CD4-positive, alpha-beta T cell (primary cell): ENCODE measurements around the gene CAD. TPM values are rescaled to one million over a fixed set of nuclear protein-coding genes. Genes with fewer than 3 reads are reported as not detected.

ENCODE experiments used
- ATAC-seq: fragments of 200-7000 bp; cut with Tn5 transposase; one replicate; pipeline ENCODE4 v1.10.0; 2022; ENCODE audit warnings: mild to moderate bottlenecking; ENCODE audit not compliant: poor library complexity
- CTCF ChIA-PET: fragments of 350-600 bp; sonication (Branson Sonifier 250); formaldehyde crosslinking; loops from one replicate; lab custom pipeline; 2021; ENCODE audit warnings: antibody characterized with exemption, inconsistent platforms; lab: Charles Lee
- POLR2A ChIA-PET: fragments of 350-600 bp; sonication (Branson Sonifier 250); formaldehyde crosslinking; loops from one replicate; lab custom pipeline; 2021; ENCODE audit warnings: antibody characterized with exemption, inconsistent platforms; lab: Charles Lee
- DNase-seq, 14 experiments: peaks; one replicate each; pipeline ENCODE4 v3.0.0-alpha.2; 2013 to 2020; ENCODE audit warnings: mixed read lengths in 2 of 14
- H3K27ac ChIP-seq, 2 donors: one replicate each; pipeline versions ENCODE4 v1.5.1 to v1.7.0; 2013; ENCODE audit warnings: low read length in 2 of 2, low read depth in 1 of 2, mild to moderate bottlenecking in 1 of 2
- H3K27me3 ChIP-seq, 2 experiments: 1 replicate in 1 of 2; 2 replicates in 1 of 2; pipeline versions ENCODE4 v1.6.1 to v1.7.0; 2013; ENCODE audit warnings: low read length in 2 of 2, control low read depth in 1 of 2, mild to moderate bottlenecking in 1 of 2, moderate library complexity in 1 of 2; ENCODE audit not compliant: insufficient read depth in 2 of 2, control insufficient read depth in 1 of 2
- H3K36me3 ChIP-seq: one replicate; pipeline ENCODE4 v1.6.1; 2013; ENCODE audit warnings: low read length, control low read depth; ENCODE audit not compliant: insufficient read depth
- H3K4me1 ChIP-seq: one replicate; pipeline ENCODE4 v1.6.1; 2013; ENCODE audit warnings: low read length, control low read depth; ENCODE audit not compliant: insufficient read depth
- H3K4me3 ChIP-seq: one replicate; pipeline ENCODE4 v1.5.1; 2013; ENCODE audit warnings: mild to moderate bottlenecking, low read length, moderate library complexity
- H3K9me3 ChIP-seq, 2 experiments: 1 replicate in 1 of 2; 2 replicates in 1 of 2; pipeline versions ENCODE4 v1.6.1 to v1.7.0; 2013; ENCODE audit warnings: low read length in 2 of 2, mild to moderate bottlenecking in 2 of 2, control low read depth in 1 of 2, moderate library complexity in 1 of 2; ENCODE audit not compliant: control insufficient read depth in 1 of 2, insufficient read depth in 1 of 2
- H3K27ac Mint-ChIP-seq: one replicate; pipeline ENCODE4 v1.8.0; 2020; ENCODE audit warnings: mixed read lengths
- H3K27me3 Mint-ChIP-seq: one replicate; pipeline ENCODE4 v1.8.0; 2021; ENCODE audit warnings: mixed read lengths
- H3K36me3 Mint-ChIP-seq: one replicate; pipeline ENCODE4 v1.8.0; 2021; ENCODE audit warnings: low read depth, mixed read lengths
- H3K4me1 Mint-ChIP-seq: one replicate; pipeline ENCODE4 v1.8.0; 2021; ENCODE audit warnings: low read depth, mixed read lengths
- H3K4me3 Mint-ChIP-seq: one replicate; pipeline ENCODE4 v1.8.0; 2020; ENCODE audit warnings: mild to moderate bottlenecking, mixed read lengths
- H3K9me3 Mint-ChIP-seq: one replicate; pipeline ENCODE4 v1.8.0; 2020; ENCODE audit warnings: mixed read lengths
- CTCF ChIP-seq: fragments of 200-600 bp; IDR thresholded peaks from one replicate; pipeline ENCODE4 v1.8.0; 2022; ENCODE audit warnings: antibody characterized with exemption, mild to moderate bottlenecking
- intact Hi-C, 2 experiments: fragments of 100-400 bp; cut with DNase I in 1 of 2; cut with micrococcal nuclease in 1 of 2; formaldehyde crosslinking; loops; one replicate each; pipeline versions ENCODE4 v1.15.1 to v1.9.0; 2023 to 2025; cut with DNase I, micrococcal nuclease
- total RNA-seq, 174 experiments: library from RNA in 2 of 174; stranded (reverse) in 2 of 174; gene quantifications; one replicate each; pipeline ENCODE4 v1.2.3 and lab custom pipeline; 2021 to 2026

Gene CAD
- total RNA-seq, 2 experiments from 2014 or later: 20.0 to 20.3 TPM

- CTCF ChIA-PET: interaction anchor here (1.0 to 1.7 kb wide), 3 partner anchors 11 to 25 kb away, joined by 3 to 4 read pairs (median 4); no protein-coding TSS in a partner anchor
- Mint-ChIP-seq H3K36me3 (no peaks in the 10 kb centered on the region), H3K4me3 (no peak overlapping the region), H3K27me3 (peaks cover 20% of the 10 kb centered on the region), H3K9me3 (no peaks in the 10 kb centered on the region), H3K27ac (no peak overlapping the region), H3K4me1 (no peaks in the 10 kb centered on the region)
- no peak for TF ChIP-seq CTCF
- H3K4me1 ChIP-seq: no peaks in the 10 kb centered on the region
- POLR2A ChIA-PET: no interaction called here
- ATAC-seq: no peak
- no peak overlapping the region for H3K27ac ChIP-seq
- no peaks in the 10 kb centered on the region for H3K9me3 ChIP-seq
- no peaks in the 10 kb centered on the region for H3K36me3 ChIP-seq
- peaks cover 6% of the 10 kb centered on the region in 2 experiments for H3K27me3 ChIP-seq
- intact Hi-C loops: no loop called here
- no peak overlapping the region for H3K4me3 ChIP-seq
- no peak for DNase-seq
Measured at GRCh38 chr2:27290549-27290948, 73.4 kb downstream of the CAD start.

DNA sequence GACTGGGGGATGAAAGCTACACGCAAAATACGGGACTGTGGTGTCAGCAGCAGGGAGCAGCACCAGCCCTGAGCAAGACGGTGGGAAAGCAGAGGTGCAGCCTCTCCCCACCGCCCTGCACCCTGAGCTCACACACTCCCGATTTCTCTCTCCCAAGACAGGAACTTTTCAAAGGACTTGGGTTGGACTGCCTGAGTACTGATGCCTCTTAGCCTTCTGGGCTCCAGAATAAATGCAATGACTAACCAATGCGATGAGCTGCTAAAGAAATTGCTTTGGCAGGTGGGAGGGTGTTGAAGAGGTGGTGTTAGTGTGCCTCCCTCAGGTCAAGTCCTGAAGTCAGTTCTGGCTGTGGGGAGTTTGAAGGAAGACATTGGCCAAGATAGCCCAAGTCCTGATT lies 74.7 kb downstream of the CAD start:
- H3K27me3 ChIP-seq: peaks cover 6% of the 10 kb centered on the region in 2 experiments
- H3K36me3 ChIP-seq: no peaks in the 10 kb centered on the region
- Mint-ChIP-seq H3K4me1 (no peaks in the 10 kb centered on the region), H3K4me3 (no peak overlapping the region), H3K27ac (no peak overlapping the region), H3K27me3 (peaks cover 24% of the 10 kb centered on the region), H3K9me3 (no peaks in the 10 kb centered on the region), H3K36me3 (no peaks in the 10 kb centered on the region)
- H3K4me3 ChIP-seq: no peak overlapping the region
- no peak for TF ChIP-seq CTCF
- DNase-seq (no peak), ATAC-seq (no peak)
- H3K4me1 ChIP-seq: no peaks in the 10 kb centered on the region
- H3K27ac ChIP-seq: no peak overlapping the region
- intact Hi-C loops: no loop called here
- no peaks in the 10 kb centered on the region for H3K9me3 ChIP-seq
- ChIA-PET CTCF (interaction anchor here (1.5 kb wide), 1 partner anchor 12 kb away, joined by 4 read pairs; no protein-coding TSS in a partner anchor), POLR2A (no interaction called here)

Other genes with a start within 250 kb of the CAD start
- 1 to 10 TPM; 3.4 to 4.5 TPM for gene MAPRE3, start 246.7 kb upstream of the CAD start, total RNA-seq
- 10 to 100 TPM; 22.0 to 24.6 TPM for gene TMEM214, start 184.4 kb upstream of the CAD start, total RNA-seq
- gene AGBL5, start 165.7 kb upstream of the CAD start, total RNA-seq: 10 to 100 TPM; 10.8 to 11.6 TPM
- 100 to 1,000 TPM; 232 to 254 TPM for gene OST4, start 145.7 kb upstream of the CAD start, total RNA-seq
- under 1 TPM; 0.14 to 0.25 TPM for gene EMILIN1, start 138.8 kb upstream of the CAD start, total RNA-seq
- gene KHK, start 130.6 kb upstream of the CAD start, total RNA-seq: 1 to 10 TPM; 4.7 TPM
- not detected for gene CGREF1, start 98.2 kb upstream of the CAD start, total RNA-seq
- 1 to 10 TPM; 1.0 to 1.3 TPM for gene ABHD1, start 93.6 kb upstream of the CAD start, total RNA-seq
- 10 to 100 TPM; 12.3 to 12.6 TPM for gene PREB, start 82.7 kb upstream of the CAD start, total RNA-seq
- not detected for gene PRR30, start 78.0 kb upstream of the CAD start, total RNA-seq
- not detected for gene TCF23, start 68.4 kb upstream of the CAD start, total RNA-seq
- gene ATRAID, start 5.3 kb upstream of the CAD start, total RNA-seq: 10 to 100 TPM; 79.1 to 82.5 TPM
- gene SLC5A6, start 5.1 kb upstream of the CAD start, total RNA-seq: 100 to 1,000 TPM; 196 to 207 TPM
- gene SLC30A3, start 45.7 kb downstream of the CAD start, total RNA-seq: not detected
- not detected for gene DNAJC5G, start 58.1 kb downstream of the CAD start, total RNA-seq
- gene TRIM54, start 65.1 kb downstream of the CAD start, total RNA-seq: not detected
- gene UCN, start 91.1 kb downstream of the CAD start, total RNA-seq: 1 to 10 TPM; 1.8 to 2.3 TPM
- gene MPV17, start 105.7 kb downstream of the CAD start, total RNA-seq: 10 to 100 TPM; 29.3 to 31.0 TPM
- gene GTF3C2, start 139.4 kb downstream of the CAD start, total RNA-seq: 10 to 100 TPM; 54.6 to 56.8 TPM
- gene EIF2B4, start 153.0 kb downstream of the CAD start, total RNA-seq: 10 to 100 TPM; 33.2 to 34.0 TPM
- gene SNX17, start 153.2 kb downstream of the CAD start, total RNA-seq: 10 to 100 TPM; 66.3 to 67.9 TPM
- 10 to 100 TPM; 22.8 to 22.9 TPM for gene ZNF513, start 163.4 kb downstream of the CAD start, total RNA-seq
- gene PPM1G, start 192.2 kb downstream of the CAD start, total RNA-seq: 10 to 100 TPM; 30.4 to 31.2 TPM
- 100 to 1,000 TPM; 169 to 181 TPM for gene NRBP1, start 211.3 kb downstream of the CAD start, total RNA-seq
- gene KRTCAP3, start 225.0 kb downstream of the CAD start, total RNA-seq: 10 to 100 TPM; 11.5 to 12.8 TPM